Measurements from ENCODE around the gene UBQLN1.
"Not testable (repeated sequence)": the region's sequence is repeated elsewhere in the genome, so short reads cannot be mapped to it uniquely, and the experiment has no call there.

Gene UBQLN1

DNA sequence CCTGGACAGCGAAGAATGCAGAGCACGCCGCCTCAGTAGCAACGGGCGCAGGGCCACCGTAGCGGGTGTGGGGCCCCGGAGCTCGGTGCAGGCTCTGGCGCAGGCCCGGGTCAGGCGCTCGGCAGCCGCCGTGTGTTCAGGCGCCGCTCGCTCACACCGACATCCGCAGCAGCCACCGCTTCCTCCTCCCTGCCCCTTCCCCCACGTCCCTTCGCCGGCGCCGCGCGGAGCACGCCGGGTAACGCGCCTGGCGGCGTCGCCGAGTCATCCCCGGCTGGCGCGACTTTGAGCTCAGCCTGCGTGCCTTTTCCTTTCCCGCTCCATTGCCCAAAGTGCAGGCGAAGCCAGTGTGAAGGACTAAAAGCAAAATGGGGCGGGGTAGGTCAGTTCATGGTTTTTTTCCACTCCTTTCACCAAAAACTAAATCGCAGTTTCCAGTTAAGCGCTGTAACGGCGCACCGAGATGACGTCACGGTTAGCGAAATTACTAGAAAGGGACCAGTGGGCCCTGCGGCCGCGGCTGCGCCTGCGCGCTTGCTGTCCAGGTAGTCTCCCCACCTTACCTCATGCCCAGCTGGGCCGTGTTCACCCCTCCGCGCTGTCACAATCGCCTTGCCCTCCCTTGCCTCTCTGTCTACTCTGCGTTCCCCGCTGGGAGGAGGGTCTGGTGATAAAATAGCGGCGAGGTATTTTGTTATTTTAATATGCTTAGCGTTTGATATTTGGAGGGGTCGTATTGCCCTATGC, at the start of gene UBQLN1:
TSS of gene UBQLN1 (minus strand) at position 191 of the 747 bp plus-strand sequence. CDS start 279 bp downstream, outside the sequence.
- DNase-seq (ENCODE audit: low read depth, low spot score), result peak; percentile 86
- no peak for TF ChIP-seq YY1 (IDR thresholded peaks at IDR 0.05; ENCODE audit: insufficient read depth, insufficient read length)
- no peak for TF ChIP-seq ZNF274 (IDR thresholded peaks at IDR 0.05; ENCODE audit: low read depth, low read length)
- no peak for TF ChIP-seq SUZ12 (IDR thresholded peaks at IDR 0.05; ENCODE audit: extremely low read depth, insufficient read depth, insufficient read length)
- H3K27me3 ChIP-seq (ENCODE audit: insufficient read depth, insufficient read length), result no peaks in the 10 kb centered on the region
- H3K9ac ChIP-seq (ENCODE audit: insufficient read length, low read depth), result peak within 1 kb of the TSS; percentile 99
- peaks cover 17% of the 10 kb centered on the region for H3K36me3 ChIP-seq (ENCODE audit: insufficient read depth, insufficient read length, low read length)
- H3K4me3 ChIP-seq (ENCODE audit: insufficient read length, low read depth), result peak within 1 kb of the TSS; percentile 98
- no peaks in the 10 kb centered on the region for H3K4me1 ChIP-seq (ENCODE audit: insufficient read depth, insufficient read length)
- no peaks in the 10 kb centered on the region for H3K9me3 ChIP-seq (ENCODE audit: insufficient read depth, low read length)

DNA sequence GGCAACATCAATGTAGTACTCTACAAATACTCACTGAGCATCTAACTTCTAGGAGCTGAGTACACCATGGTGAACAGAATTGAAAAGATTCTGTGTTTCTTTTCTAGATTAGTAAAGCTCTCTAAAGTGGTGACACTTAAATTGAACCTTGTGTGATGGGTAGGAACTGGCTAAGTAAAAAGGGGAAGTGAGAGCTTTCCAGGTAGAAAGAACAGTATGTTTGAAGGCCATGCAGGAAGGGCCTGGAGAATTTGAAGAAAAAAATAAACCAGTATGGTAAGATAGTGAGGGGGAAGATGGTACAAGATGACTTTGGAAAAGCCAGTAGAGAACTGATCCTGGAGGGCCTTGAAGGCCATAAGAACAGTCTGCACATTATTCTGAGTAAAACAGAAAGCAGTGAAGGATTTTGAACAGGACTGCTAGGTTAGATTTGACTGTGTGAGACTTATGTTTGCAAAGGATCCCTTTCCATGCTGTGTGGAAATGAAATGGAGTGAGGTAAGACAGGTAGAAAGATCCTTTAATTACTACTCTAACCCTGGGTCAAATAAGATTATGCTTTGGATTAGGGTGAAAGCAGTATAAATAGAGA, 46.7 kb upstream of the UBQLN1 start:
- TF ChIP-seq SUZ12 (IDR thresholded peaks at IDR 0.05; ENCODE audit: extremely low read depth, insufficient read depth, insufficient read length), result no peak
- no peak for TF ChIP-seq ZNF274 (IDR thresholded peaks at IDR 0.05; ENCODE audit: low read depth, low read length)
- TF ChIP-seq YY1 (IDR thresholded peaks at IDR 0.05; ENCODE audit: insufficient read depth, insufficient read length), result no peak
- Histone ChIP-seq H3K4me1 (ENCODE audit: insufficient read depth, insufficient read length) (no peaks in the 10 kb centered on the region), H3K27me3 (ENCODE audit: insufficient read depth, insufficient read length) (no peaks in the 10 kb centered on the region), H3K9ac (ENCODE audit: insufficient read length, low read depth) (no peak overlapping the region), H3K4me3 (ENCODE audit: insufficient read length, low read depth) (no peak overlapping the region), H3K9me3 (ENCODE audit: insufficient read depth, low read length) (0 out of 2 replicates have a peak, but pooled peaks cover under 1% of the 10 kb centered on the region), H3K36me3 (ENCODE audit: insufficient read depth, insufficient read length, low read length) (no peaks in the 10 kb centered on the region)
- no peak for DNase-seq (ENCODE audit: low read depth, low spot score)

DNA sequence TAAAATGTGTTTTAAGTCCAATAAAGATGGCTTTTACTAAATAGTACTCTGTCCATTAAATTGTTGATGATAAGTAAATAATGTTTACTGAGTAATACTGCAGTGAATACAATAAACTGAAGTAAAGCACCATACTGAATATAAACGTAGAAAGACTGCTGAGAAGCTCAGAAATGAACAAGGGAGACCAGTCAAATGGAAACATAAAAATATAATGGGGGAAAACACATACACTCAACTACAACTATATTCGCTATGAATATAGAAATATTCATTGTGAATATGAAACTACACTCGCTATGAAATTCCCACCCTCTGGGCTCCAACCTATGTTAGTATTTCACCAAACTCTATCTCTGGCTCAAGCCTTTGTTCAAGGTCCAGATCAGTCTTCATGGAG, 41.9 kb upstream of the UBQLN1 start:
- TF ChIP-seq YY1 (IDR thresholded peaks at IDR 0.05; ENCODE audit: insufficient read depth, insufficient read length), result no peak
- no peaks in the 10 kb centered on the region for H3K4me1 ChIP-seq (ENCODE audit: insufficient read depth, insufficient read length)
- H3K9me3 ChIP-seq (ENCODE audit: insufficient read depth, low read length), result no peaks in the 10 kb centered on the region
- H3K36me3 ChIP-seq (ENCODE audit: insufficient read depth, insufficient read length, low read length), result no peaks in the 10 kb centered on the region
- no peak overlapping the region for H3K9ac ChIP-seq (ENCODE audit: insufficient read length, low read depth)
- DNase-seq (ENCODE audit: low read depth, low spot score), result no peak
- no peaks in the 10 kb centered on the region for H3K27me3 ChIP-seq (ENCODE audit: insufficient read depth, insufficient read length)
- H3K4me3 ChIP-seq (ENCODE audit: insufficient read length, low read depth), result no peak overlapping the region

DNA sequence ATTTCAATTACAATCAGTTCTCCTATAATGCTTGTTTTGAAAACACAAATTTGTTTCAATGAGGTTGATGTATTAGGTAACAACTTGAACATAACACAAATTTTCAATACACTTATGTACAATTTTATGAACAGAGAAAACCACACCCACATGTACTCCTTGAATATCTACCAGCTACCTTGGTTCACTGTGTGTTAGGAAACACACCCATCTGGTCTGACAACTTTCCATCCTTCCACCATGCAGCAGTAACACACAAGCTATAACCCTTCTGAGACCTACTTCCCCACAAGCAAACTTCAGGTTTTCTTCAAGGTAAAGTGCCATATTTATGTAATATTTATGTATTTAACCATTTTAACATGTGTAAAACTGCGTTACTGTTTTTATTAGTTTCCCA, 36.4 kb upstream of the UBQLN1 start:
- H3K4me1 ChIP-seq (ENCODE audit: insufficient read depth, insufficient read length), result no peaks in the 10 kb centered on the region
- H3K27me3 ChIP-seq (ENCODE audit: insufficient read depth, insufficient read length), result no peaks in the 10 kb centered on the region
- H3K9me3 ChIP-seq (ENCODE audit: insufficient read depth, low read length), result no peaks in the 10 kb centered on the region
- H3K36me3 ChIP-seq (ENCODE audit: insufficient read depth, insufficient read length, low read length), result no peaks in the 10 kb centered on the region
- no peak overlapping the region for H3K9ac ChIP-seq (ENCODE audit: insufficient read length, low read depth)
- H3K4me3 ChIP-seq (ENCODE audit: insufficient read length, low read depth), result no peak overlapping the region
- TF ChIP-seq YY1 (IDR thresholded peaks at IDR 0.05; ENCODE audit: insufficient read depth, insufficient read length) (no peak), ZNF274 (IDR thresholded peaks at IDR 0.05; ENCODE audit: low read depth, low read length) (no peak)
- no peak for DNase-seq (ENCODE audit: low read depth, low spot score)

DNA sequence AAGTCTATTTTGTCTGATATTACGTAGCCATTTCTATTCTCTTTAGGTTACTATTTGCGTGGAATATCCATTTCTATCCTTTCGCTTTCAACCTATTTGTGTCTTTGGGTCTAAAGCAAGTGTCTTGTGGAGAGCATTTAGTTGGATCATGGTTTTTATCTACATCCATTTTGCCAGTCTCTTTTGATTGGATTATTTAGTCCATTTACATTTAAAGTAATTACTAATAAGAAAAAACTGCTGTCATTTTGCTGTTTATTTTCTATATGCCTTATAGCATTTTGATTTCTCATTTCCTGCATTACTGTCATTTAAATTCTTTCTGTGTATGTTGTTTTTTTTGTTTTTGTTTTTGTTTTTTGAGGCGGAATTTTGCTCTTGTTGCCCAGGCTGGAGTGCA, 26.0 kb upstream of the UBQLN1 start:
- no peak overlapping the region for H3K4me3 ChIP-seq (ENCODE audit: insufficient read length, low read depth)
- no peaks in the 10 kb centered on the region for H3K9me3 ChIP-seq (ENCODE audit: insufficient read depth, low read length)
- H3K9ac ChIP-seq (ENCODE audit: insufficient read length, low read depth), result no peak overlapping the region
- no peaks in the 10 kb centered on the region for H3K27me3 ChIP-seq (ENCODE audit: insufficient read depth, insufficient read length)
- no peak for TF ChIP-seq SUZ12 (IDR thresholded peaks at IDR 0.05; ENCODE audit: extremely low read depth, insufficient read depth, insufficient read length)
- TF ChIP-seq ZNF274 (IDR thresholded peaks at IDR 0.05; ENCODE audit: low read depth, low read length), result no peak
- TF ChIP-seq YY1 (IDR thresholded peaks at IDR 0.05; ENCODE audit: insufficient read depth, insufficient read length), result no peak
- no peaks in the 10 kb centered on the region for H3K36me3 ChIP-seq (ENCODE audit: insufficient read depth, insufficient read length, low read length)
- no peaks in the 10 kb centered on the region for H3K4me1 ChIP-seq (ENCODE audit: insufficient read depth, insufficient read length)
- DNase-seq (ENCODE audit: low read depth, low spot score), result no peak

DNA sequence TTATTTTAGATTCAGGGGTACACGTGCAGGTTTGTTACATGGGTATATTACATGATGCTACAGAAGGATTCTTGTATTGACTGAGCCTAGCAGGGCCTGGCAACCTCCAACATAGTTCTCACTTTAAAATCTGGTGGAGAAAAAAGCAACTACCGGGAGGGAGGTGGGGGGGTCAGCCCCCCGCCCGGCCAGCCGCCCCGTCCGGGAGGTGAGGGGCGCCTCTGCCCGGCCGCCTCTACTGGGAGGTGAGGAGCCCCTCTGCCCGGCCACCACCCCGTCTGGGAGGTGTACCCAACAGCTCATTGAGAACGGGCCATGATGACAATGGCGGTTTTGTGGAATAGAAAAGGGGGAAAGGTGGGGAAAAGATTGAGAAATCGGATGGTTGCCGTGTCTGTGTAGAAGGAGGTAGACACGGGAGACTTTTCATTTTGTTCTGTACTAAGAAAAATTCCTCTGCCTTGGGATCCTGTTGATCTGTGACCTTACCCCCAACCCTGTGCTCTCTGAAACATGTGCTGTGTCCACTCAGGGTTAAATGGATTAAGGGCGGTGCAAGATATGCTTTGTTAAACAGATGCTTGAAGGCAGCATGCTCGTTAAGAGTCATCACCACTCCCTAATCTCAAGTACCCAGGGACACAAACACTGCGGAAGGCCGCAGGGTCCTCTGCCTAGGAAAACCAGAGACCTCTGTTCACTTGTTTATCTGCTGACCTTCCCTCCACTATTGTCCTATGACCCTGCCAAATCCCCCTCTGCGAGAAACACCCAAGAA, 21.0 kb upstream of the UBQLN1 start:
- H3K9ac ChIP-seq (ENCODE audit: insufficient read length, low read depth); H3K36me3 ChIP-seq (ENCODE audit: insufficient read depth, insufficient read length, low read length); H3K27me3 ChIP-seq (ENCODE audit: insufficient read depth, insufficient read length); DNase-seq (ENCODE audit: low read depth, low spot score); H3K4me3 ChIP-seq (ENCODE audit: insufficient read length, low read depth); H3K4me1 ChIP-seq (ENCODE audit: insufficient read depth, insufficient read length): not testable (repeated sequence)
- peaks cover 11% of the 10 kb centered on the region; the same call in 1 of the 2 replicates for H3K9me3 ChIP-seq (ENCODE audit: insufficient read depth, low read length)

DNA sequence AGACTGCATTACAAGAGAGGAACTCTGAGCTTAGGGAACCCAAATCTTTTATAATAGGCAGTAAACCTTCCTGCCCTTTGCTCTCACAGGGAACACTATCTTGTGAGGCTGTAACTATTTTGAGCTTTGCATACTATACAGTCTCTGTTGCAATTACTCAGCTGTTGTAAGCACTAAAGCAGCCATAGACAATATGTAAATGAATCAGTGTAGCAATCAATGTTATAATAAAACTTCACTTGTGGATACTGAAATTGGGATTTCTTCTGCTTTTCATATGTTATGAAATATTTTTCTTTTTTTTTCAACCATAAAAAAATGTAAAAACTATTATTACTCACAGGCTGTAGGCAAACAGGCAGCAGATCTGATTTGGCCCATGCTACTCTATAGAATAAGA, 16.7 kb upstream of the UBQLN1 start:
- Histone ChIP-seq H3K27me3 (ENCODE audit: insufficient read depth, insufficient read length) (no peaks in the 10 kb centered on the region), H3K9ac (ENCODE audit: insufficient read length, low read depth) (no peak overlapping the region), H3K36me3 (ENCODE audit: insufficient read depth, insufficient read length, low read length) (no peaks in the 10 kb centered on the region), H3K4me1 (ENCODE audit: insufficient read depth, insufficient read length) (no peaks in the 10 kb centered on the region), H3K9me3 (ENCODE audit: insufficient read depth, low read length) (peaks cover 11% of the 10 kb centered on the region; the same call in 1 of the 2 replicates), H3K4me3 (ENCODE audit: insufficient read length, low read depth) (no peak overlapping the region)
- no peak for TF ChIP-seq SUZ12 (IDR thresholded peaks at IDR 0.05; ENCODE audit: extremely low read depth, insufficient read depth, insufficient read length)
- no peak for TF ChIP-seq YY1 (IDR thresholded peaks at IDR 0.05; ENCODE audit: insufficient read depth, insufficient read length)
- no peak for TF ChIP-seq ZNF274 (IDR thresholded peaks at IDR 0.05; ENCODE audit: low read depth, low read length)
- DNase-seq (ENCODE audit: low read depth, low spot score), result no peak

All from NT2/D1 (cell line).